Psoas muscle (tissue), 8 donors: ENCODE measurements around the gene RNU4-1. TPM values are rescaled to one million over a fixed set of nuclear protein-coding genes. Genes with fewer than 3 reads are reported as not detected.
"Not testable (repeated sequence)": the region's sequence is repeated elsewhere in the genome, so short reads cannot be mapped to it uniquely, and the experiment has no call there.

Experiments
- ATAC-seq, 4 donors: fragments of 200-7000 bp; cut with Tn5 transposase; one replicate each; pipeline ENCODE4 v1.9.1; 2020; ENCODE audit warnings: moderate library complexity in 3 of 4, mild to moderate bottlenecking in 2 of 4
- DNase-seq, 2 donors: peaks; one replicate each; pipeline ENCODE4 v3.0.0-alpha.2; 2020
- H3K27ac ChIP-seq: fragments of 200-600 bp; one replicate; pipeline ENCODE4 v1.8.0; 2022
- H3K27me3 ChIP-seq, 3 donors: fragments of 200-600 bp in 1 of 3; one replicate each; pipeline versions ENCODE4 v1.6.1 to v1.8.0; 2013 to 2022; ENCODE audit warnings: low read length in 2 of 3, mild to moderate bottlenecking in 2 of 3, moderate library complexity in 1 of 3; ENCODE audit not compliant: insufficient read depth in 3 of 3
- H3K36me3 ChIP-seq, 2 donors: fragments of 200-600 bp in 1 of 2; one replicate each; pipeline versions ENCODE4 v1.6.1 to v1.8.0; 2013 to 2022; ENCODE audit warnings: low read depth in 1 of 2, mild to moderate bottlenecking in 1 of 2, moderate library complexity in 1 of 2; ENCODE audit not compliant: insufficient read depth in 1 of 2
- H3K4me1 ChIP-seq: fragments of 200-600 bp; one replicate; pipeline ENCODE4 v1.8.0; 2022
- H3K4me3 ChIP-seq: fragments of 200-600 bp; one replicate; pipeline ENCODE4 v1.8.0; 2022; ENCODE audit warnings: mild to moderate bottlenecking
- H3K9me3 ChIP-seq: fragments of 200-600 bp; one replicate; pipeline ENCODE4 v1.8.0; 2022
- WGBS, 3 donors: extraction: QIAGEN DNeasy Blood & Tissue Kit; methylation state at CpG; one replicate each; pipeline versions ENCODE4 v1.1.6 to v1.1.7; 2013; 5-methylcytosine and 5-hydroxymethylcytosine counted together
- intact Hi-C, 2 donors: fragments of 100-400 bp; cut with DNase I; formaldehyde crosslinking; loops; one replicate each; pipeline versions ENCODE4 v1.11.0 to v1.14.2; 2022
- polyA plus RNA-seq, 3 donors: library from polyadenylated mRNA; stranded (reverse); fragments of 200-250 nt; gene quantifications; one replicate each; pipeline ENCODE4 v1.2.3, GENCODE V29; 2013
- total RNA-seq, 4 donors: library from RNA; stranded (reverse); fragmentation: NEBNext Ultra II Directional in 2 of 4; extraction: Animal tissue kit (Norgen Biotek cat#: 25700) in 2 of 4; gene quantifications; one replicate each; pipeline versions ENCODE4 v1.2.1 to v1.2.4, GENCODE V29; 2021 to 2023
- TF ChIP-seq, protein P1 (sequence below): fragments of 200-600 bp; IDR thresholded peaks from one replicate; pipeline ENCODE4 v1.8.0; 2022; ENCODE audit warnings: antibody characterized with exemption
- donor health status: healthy with polysubstance abuse.
- donor health status: DM: no; HTN: no; CAD: no; lungs with moderate emphysema.
- donor health status: Bipolar disorder and iron deficiency.
- donor health status: healthy.
- donor health status: DM: yes; HTN: yes; CAD: no.
- donor health status: DM: no; HTN: no; CAD: no.
- donor health status: DM: no; HTN: no; CAD: no.
- donor health status: DM: yes; HTN: yes; CAD: no.

The RNU4-1 gene
- total and polyA plus RNA-seq, 7 donors: 1,144 to 3,144 (median 2,601) TPM; not detected in 3

DNA sequence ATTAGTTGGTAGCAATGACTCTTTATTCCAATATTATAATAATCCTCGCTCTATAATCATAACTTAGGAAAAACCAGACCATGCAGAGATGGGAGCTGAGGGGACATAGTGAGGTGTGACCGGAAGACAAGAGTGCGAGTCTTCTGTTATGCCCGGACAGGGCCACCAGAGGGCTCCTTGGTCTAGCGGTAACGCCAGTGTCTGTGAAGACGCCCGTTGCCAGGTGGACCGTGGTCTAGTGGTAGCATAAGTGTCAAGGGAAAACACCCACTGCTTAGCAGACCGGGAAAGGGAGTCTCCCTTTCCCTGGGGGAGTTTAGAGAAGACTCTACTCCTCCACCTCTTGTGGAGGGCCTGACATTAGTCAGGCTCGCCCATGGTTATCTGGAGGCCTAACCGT, 42.4 kb upstream of the RNU4-1 start:
- H3K4me1 ChIP-seq, H3K27ac ChIP-seq, intact Hi-C loops, H3K4me3 ChIP-seq, H3K9me3 ChIP-seq, ATAC-seq, H3K27me3 ChIP-seq, H3K36me3 ChIP-seq: not testable (repeated sequence)
- peak; percentile 59 to 65 for DNase-seq
- 4 to 18% (median 18%) methylated on average over 10 to 12 of the region's 12 CpGs for WGBS, 3 donors
- TF ChIP-seq, protein P1, sequence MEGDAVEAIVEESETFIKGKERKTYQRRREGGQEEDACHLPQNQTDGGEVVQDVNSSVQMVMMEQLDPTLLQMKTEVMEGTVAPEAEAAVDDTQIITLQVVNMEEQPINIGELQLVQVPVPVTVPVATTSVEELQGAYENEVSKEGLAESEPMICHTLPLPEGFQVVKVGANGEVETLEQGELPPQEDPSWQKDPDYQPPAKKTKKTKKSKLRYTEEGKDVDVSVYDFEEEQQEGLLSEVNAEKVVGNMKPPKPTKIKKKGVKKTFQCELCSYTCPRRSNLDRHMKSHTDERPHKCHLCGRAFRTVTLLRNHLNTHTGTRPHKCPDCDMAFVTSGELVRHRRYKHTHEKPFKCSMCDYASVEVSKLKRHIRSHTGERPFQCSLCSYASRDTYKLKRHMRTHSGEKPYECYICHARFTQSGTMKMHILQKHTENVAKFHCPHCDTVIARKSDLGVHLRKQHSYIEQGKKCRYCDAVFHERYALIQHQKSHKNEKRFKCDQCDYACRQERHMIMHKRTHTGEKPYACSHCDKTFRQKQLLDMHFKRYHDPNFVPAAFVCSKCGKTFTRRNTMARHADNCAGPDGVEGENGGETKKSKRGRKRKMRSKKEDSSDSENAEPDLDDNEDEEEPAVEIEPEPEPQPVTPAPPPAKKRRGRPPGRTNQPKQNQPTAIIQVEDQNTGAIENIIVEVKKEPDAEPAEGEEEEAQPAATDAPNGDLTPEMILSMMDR: peak; percentile 59

DNA sequence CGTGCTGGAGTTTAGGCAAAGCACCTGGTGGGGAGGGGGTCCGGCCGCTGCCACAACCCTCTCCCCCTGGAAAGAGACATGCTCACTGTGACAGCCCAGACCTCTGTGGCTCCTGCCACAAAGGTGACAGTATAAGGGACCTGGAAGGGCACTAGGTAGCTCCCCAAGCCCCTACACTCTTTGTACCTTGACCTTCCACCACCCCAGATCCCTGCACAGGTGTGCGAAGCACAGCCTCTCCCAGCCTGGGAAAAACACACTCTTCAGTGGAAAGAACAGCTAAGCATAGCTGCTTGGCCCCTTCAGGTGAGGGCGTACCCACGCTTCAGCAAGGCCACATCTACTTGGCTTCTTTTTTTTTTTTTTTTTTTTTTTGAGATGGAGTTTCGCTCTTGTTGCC, 39.5 kb upstream of the RNU4-1 start:
- DNase-seq: no peak
- H3K27me3 ChIP-seq: peaks cover 0 to 4% (median 0%) of the 10 kb centered on the region in 3 donors
- H3K4me1 ChIP-seq: no peaks in the 10 kb centered on the region
- intact Hi-C loops: no loop called here
- H3K9me3 ChIP-seq: no peaks in the 10 kb centered on the region
- ATAC-seq: no peak
- H3K27ac ChIP-seq: no peak overlapping the region
- H3K4me3 ChIP-seq: no peak overlapping the region
- 81 to 83% (median 83%) methylated on average over 6 to 7 of the region's 7 CpGs for WGBS, 3 donors
- no peaks in the 10 kb centered on the region for H3K36me3 ChIP-seq
- TF ChIP-seq, protein P1: no peak

DNA sequence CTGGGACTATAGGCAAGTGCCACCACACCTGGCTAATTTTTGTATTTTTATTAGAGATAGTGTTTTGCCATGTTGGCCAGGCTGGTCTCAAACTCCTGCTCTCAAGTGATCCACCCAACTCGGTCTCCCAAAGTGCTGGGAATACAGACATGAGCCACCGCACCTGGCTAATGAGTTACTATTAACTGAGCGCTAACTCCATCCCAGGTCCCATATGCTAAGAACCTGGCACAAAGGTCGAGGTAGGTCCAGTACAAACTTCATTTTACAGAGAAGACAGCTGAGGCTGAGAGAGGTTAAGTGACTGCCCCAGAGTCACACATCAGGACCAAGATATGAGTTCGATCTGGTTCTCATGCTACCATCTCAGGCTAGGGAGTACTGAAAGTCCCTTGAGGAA, 39.0 kb upstream of the RNU4-1 start:
- H3K27me3 ChIP-seq: peaks cover 0 to 4% (median 0%) of the 10 kb centered on the region in 3 donors

DNA sequence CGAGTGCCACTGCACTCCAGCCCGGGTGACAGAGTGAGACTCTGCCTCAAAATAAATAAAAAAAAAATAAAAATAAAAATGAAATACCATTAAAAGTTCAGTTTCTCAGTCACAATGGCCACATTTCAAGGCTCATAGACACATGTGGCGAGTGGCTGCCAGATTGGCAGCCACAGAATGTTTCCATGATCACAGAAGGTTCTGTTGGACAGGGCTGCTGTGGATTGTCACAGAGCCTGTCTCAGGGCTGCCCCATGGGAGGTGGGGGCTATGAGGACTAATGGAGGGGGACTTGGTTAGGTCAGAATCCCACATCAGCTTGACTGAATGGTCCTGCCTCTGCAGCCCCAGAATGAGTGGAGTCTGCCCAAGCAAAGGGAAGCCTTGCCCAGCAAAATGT, 38.4 kb upstream of the RNU4-1 start:
- Histone ChIP-seq H3K9me3 (no peaks in the 10 kb centered on the region), H3K36me3 (no peaks in the 10 kb centered on the region), H3K4me3 (no peak overlapping the region), H3K27ac (no peak overlapping the region), H3K27me3 (peaks cover 0 to 4% (median 0%) of the 10 kb centered on the region in 3 donors), H3K4me1 (no peaks in the 10 kb centered on the region)
- WGBS, 3 donors: 21 to 27% (median 22%) methylated on average over 3 of the region's 3 CpGs
- ATAC-seq (no peak), DNase-seq (no peak)
- intact Hi-C loops: no loop called here
- TF ChIP-seq, protein P1: no peak

More for the DNA sequence above, 39.0 kb upstream of the RNU4-1 start:
- ATAC-seq: no peak
- 77 to 84% (median 79%) methylated on average over 5 of the region's 5 CpGs for WGBS, 3 donors
- Histone ChIP-seq H3K36me3 (no peaks in the 10 kb centered on the region), H3K4me1 (no peaks in the 10 kb centered on the region), H3K27ac (no peak overlapping the region), H3K9me3 (no peaks in the 10 kb centered on the region), H3K4me3 (no peak overlapping the region)
- no peak for DNase-seq
- intact Hi-C loops: no loop called here
- TF ChIP-seq, protein P1: no peak

DNA sequence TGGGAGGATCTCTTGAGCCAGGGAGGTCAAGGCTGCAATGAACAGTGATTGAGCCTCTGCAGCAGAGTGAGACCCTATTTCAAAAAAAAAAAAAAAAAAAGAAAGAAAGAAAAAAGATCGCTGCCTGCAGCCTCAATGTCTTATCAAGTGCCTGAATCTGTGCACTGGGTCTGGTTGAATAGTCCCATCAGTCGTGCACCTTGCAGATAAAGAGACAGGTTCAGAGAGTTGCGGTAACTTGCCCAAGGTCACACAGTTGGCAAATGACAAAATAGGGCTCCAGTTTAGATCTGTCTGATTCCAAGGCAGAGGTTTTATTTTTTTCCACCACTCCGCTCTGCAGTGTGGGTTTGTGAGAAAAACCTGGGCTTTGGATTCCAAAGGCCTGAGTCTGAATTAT, 35.2 kb upstream of the RNU4-1 start:
- DNase-seq: no peak
- Histone ChIP-seq H3K27ac (no peak overlapping the region), H3K27me3 (peaks cover 0 to 4% (median 0%) of the 10 kb centered on the region in 3 donors), H3K4me3 (no peak overlapping the region), H3K4me1 (no peaks in the 10 kb centered on the region), H3K9me3 (no peaks in the 10 kb centered on the region), H3K36me3 (no peaks in the 10 kb centered on the region)
- ATAC-seq: no peak
- intact Hi-C loops: loop anchor here in 1 of 2 donors (10.0 kb wide), 1 partner anchor 107 kb away; the partner anchor contains the start of gene COX6A1
- TF ChIP-seq, protein P1: no peak
- WGBS, 3 donors: 79 to 90% (median 84%) methylated on average over 4 of the region's 4 CpGs
